ENCODE results near the gene ARHGEF11.

The ARHGEF11 gene

DNA sequence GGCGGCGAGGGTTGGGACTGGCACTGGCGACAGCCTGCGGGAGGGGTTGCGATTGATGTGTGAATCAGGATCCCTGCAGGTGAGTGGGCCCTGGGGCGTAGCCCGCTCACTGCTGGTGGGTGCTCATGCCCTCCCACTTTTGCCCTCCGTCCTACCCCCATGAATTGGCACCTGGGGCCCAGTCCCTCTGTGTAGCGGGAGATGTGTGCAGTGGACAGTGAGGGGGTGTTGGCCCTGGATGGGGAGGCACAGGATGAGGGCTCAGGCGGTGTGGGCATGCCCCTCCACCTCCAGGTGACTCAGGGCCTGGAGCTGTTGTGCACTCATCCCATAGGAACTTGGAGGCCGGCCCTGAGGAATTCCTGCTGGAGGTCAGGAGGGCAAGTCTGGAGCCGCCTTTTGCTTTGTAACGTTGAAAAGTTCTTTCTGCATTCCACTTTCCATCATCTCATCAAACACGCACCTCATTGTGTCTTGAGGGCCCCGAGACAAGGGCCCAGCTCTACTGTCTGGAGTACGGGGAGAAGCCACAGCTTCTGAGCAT is 149.0 kb downstream of the ARHGEF11 start:
- DNase-seq (ENCODE audit: low read depth in 2 of 2) = no peak

DNA sequence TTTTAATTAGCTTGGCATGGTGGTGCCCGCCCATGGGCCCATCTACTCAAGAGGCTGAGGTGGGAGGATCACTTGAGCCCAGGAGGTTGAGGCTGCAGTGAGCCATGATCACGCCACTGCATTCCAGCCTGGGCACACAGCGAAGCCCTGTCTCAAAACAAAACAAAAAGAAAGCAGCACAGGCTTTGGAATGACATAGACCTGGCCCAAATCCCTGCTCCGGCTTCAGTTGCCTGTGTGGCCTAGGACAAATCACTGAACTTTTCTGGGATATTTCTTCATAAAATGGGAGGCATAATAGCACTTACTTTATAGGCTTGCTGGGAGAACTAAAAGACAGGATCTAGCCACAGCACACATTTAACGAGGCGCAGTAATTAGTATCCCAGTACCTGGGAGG is 149.6 kb downstream of the ARHGEF11 start:
- no peak for DNase-seq (ENCODE audit: low read depth in 2 of 2)

DNA sequence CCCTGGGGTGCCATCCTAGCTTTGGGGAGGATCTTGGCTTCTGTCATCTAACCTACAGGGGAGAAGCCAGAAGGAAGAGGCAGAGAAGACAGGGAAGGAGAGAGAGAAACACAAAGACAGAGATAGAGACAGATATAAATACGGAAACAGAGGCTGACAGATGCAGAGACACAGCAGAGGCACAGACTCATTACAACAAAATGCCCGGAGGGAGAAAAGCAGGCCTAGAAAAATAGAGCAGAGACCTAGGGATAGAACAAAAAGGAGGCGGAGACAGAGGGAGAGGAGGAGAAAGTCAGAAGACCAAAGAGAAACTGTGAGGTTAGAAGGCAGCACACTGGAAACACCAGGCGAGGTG is 150.1 kb downstream of the ARHGEF11 start:
- no peak for DNase-seq (ENCODE audit: low read depth in 2 of 2)

DNA sequence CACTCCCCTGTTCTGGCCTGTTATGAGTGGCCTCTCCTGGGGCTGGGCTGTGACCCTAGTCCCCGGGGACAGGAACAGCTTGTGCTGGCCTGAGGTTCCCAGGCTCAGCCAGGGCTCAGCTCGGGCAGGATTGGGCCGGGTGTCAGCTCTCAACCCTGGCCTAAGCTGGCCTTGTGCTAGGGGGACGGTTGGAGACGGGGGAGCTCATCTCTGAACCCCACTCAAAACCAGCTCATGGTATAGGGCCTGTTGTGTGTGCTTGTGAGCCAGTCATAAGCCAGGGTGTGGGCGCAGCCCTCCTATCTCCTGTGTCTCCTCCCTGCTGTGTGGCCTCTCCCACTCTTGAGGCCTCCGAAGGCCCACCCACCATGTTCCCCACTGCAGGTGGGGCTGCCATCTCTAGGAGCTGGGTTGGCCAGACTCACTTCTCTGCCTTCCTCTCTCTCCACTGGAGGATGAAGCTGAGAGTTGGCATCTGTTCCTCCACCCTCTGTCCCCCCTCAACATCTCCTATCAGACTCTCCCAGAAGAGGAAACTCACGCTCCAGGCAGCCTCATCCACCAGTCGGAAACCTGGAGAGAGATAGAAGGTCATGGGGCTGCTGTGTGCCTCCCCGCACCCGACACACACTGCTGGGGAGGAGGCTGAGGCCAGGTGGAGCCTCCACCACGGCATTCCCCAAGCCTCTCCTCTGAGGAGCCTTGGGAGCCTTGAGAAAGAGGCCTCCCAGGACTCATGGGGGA is 150.7 kb downstream of the ARHGEF11 start:
- no peak for DNase-seq (ENCODE audit: low read depth in 2 of 2)

DNA sequence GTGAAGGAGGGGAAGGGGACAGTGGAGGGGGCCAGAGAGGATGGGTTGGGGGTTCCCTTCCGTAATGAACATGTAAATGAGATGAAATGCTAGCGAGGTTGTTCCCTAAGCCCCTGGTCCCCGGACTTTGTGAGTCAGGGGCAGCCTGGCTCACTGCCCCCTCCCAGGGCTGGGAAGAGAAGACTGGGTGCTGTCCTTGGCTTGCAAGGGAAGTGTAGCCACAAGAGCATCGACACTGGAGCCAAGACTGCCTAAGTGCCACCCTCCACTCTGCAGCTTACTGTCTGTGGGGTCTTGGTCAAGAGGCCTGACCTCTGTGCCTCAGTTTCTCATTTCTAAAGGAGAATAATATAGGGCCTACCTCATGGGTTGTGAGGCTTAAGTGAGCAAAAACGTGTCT is 151.5 kb downstream of the ARHGEF11 start:
- DNase-seq (ENCODE audit: low read depth in 2 of 2) = no peak

DNA sequence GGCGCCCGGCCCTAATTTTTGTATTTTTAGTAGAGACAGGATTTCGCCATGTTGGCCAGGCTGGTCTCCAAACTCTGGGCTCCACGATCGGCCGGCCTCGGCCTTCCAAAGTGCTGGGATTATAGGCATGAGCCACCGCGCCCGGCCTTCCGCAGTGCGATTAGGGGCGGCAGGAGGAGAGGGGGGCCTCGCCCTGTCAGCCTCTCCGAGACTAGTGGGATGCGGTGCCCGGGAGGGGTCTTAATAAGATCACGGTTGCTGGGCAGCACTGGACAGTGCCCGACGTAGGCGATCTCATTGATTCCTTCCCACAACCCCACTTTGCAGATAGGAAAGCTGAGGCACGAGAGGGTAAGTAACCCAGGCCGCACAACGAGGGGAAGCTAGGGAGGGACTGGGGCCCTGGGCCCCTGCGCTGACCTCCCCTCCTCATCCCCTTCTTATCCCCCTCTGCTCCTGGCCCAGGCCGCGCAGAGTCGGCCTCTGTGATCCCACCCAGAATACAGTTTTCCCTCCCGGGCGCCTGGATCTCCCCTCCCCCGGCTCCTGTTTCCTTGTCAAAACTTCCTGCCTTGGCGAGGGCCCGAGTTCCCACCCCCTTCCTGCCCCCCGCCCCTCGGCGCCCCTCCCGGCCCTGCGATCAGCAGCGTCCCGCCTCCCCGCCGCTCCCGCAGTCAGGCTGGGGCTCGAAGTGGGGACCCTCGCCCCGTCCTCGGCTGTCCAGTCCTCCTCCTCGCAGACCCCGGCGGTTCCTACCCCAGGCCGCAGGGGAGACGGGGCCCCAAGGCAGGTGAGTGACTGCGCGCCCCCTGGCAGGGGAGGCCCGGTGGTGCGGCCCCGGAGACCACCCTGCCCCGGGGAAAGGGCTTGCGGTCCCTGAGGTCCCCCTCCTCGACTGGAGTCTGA is 152.2 kb downstream of the ARHGEF11 start, which contains the start of gene PEAR1:
Gene PEAR1, plus strand, starts transcription at position 671 of the 906 bp plus-strand sequence. CDS start 10,209 bp downstream, outside the sequence.
- no peak for DNase-seq (ENCODE audit: low read depth in 2 of 2)

DNA sequence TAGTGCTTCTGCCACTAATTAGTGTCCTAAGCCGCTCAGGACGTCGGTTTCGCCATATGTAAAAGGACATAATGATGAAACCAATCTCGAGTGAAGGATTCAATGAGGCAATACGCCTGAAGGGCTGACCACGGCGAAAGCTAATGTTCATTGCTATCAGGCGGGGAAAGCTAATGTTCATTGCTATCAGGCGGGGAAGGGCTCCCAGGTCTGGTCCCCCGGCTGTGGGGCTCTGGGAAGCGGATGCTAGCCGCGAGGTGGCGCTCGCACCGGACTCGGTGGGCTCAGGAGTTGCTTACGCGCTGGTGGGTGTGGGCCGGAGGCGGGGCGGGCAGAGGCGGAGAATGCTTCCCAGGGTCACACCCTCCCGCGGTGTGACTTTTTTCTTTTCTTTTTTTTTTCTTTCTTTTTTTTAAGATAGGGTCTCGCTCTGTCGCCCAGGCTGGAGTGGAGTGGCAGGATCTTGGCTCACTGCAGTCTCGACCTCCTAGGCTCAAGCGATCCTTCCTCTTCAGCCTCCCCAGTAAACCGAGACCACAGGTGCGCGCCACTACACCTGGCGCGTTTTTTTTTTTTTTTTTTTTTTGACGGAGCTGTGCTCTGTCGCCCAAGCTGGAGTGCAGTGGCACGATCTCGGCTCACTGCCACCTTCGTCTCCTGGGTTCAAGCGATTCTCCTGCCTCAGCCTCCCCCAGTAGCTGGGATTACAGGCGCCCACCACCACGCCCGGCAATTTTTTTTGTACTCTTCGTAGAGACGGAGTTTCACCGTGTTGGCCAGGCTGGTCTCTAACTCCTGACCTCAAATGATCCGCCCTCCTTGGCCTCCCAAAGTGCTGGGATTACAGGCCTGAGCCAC is 153.1 kb downstream of the ARHGEF11 start:
- peak; percentile 87 to 90 for DNase-seq (ENCODE audit: low read depth in 2 of 2)

DNA sequence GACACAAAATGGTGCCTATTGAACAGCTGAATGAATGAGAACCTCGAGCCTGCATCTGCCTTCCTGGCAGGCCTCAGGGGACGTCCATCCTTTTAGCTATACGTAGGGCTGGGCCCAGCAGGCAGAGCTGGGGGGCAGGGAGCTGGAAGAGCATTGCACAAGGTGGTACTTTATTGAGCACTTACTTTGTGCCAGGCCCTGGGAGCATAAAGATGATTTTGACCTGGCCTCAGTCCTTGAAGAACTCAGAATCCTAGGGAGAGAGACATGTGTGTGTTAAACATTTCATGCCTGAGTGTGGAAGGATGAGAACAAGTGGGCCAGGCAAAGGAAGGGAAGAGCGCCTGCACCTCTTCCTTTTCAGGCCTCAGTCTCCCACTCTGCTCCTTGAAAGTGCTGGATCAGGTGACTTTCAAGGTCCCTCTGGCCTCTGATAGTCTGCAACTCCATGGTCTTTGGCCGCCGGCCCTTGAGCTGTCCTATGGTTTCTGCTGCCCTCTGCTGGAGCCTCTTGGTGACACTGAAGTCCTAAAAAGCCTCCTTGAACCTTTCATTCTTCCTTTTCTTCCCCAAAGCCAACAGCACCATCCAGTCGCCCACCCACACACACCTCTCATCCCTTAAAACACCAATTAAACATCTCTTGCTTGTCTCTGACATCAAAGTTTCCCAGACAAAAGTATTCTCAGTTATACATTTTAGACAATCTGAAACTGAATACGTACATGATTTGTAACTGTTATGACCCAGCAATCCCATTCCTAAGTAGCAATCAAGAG is 155.6 kb downstream of the ARHGEF11 start:
- DNase-seq (ENCODE audit: low read depth in 2 of 2) = peak; percentile 49 to 60

DNA sequence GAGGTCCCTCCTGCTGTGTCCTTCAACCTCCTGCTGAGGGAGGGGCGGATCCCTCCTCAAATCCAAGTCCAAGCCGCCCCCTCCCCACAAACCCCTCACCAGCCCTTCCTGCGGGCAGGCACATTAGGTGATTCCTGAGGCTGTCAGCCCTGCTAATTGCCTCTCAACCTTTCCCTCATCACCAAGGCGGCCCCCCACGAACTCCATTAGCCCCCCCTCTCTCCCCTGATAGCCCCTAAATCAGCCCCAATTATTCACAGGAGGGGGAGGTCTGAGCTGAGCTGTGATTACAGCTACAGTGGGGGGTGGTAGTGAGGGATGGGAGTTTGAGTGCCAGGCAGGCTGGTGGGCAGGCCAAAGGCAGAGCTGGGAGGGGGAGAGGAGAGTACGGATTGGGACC is 157.8 kb downstream of the ARHGEF11 start:
- DNase-seq (ENCODE audit: low read depth in 2 of 2) = no peak

DNA sequence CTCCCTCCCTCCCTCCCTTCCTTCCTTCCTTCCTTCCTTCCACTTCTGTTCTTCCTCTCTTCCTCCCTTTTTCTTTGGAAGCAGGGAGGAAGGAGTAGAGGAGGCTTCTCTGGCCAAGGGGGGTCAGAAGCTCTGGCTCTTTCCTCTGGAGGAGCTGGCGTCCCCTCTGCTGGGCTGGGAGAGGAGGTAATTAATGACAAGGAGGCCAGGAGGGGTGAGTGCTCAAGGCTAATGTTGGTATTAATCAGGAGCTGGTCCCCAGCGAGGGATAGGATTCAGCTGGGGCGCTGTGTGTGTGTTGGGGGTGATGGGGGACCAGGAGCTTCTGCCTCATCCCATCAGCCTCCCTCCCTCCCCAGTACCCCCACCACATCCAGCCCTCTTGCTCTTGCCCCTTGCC is 158.2 kb downstream of the ARHGEF11 start:
- no peak for DNase-seq (ENCODE audit: low read depth in 2 of 2)

DNA sequence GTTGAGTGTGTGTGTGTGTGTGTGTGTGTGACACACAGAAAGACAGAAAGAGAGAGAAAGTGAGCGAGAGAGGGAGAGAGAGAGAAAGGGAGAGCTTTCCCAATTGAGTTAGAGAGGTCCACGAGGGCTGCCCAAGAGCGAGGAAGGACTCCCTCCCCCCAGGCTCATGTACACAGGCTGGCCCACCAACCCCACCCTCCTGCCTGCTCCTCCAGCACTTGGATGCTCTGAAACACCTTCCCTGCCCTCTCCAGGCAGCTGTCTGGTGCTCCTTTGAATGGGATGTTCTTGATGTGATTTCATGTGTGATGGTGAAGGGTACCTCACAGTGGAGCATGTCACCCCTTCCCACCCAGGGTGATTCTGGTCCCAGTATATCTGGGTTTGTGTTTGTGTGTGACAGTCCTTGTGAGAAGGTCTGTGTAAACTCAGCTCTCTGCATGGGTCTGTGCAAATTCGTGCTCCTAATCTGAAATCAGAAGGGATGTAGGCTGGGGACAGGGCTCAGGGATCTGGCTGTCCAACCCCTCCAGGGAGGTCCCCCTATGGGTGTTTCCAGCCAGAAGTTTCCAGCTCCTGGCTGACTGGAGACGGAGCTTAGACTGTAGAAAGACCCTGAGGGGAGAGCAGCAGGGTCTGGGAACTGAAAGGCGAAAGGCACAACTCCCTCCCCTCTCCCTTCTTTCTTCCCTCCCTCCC is 158.8 kb downstream of the ARHGEF11 start:
- DNase-seq (ENCODE audit: low read depth in 2 of 2) = no peak

DNA sequence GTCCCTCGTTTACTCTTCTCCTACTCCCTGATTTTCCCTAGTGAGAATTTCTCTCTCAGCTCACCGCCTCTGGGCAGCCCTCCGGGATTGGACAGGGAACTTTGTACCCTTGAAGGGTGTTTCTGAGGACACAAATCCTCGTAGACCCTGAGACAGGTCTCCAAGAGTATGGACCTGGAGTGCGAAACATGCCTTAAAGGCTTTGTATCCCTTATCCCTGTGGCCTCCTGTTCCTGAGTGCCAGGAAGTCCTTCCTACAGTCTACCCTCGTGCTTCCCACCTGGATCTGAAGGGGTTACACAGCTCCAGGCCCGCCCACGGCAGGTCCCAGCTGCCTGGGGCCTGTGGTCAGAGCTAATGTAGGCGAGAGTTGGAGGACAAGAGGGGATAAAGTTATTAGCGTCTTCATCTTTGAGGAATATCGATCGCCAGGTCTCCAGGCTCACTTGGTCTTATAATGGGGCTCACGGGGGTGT is 159.6 kb downstream of the ARHGEF11 start:
- no peak for DNase-seq (ENCODE audit: low read depth in 2 of 2)

DNA sequence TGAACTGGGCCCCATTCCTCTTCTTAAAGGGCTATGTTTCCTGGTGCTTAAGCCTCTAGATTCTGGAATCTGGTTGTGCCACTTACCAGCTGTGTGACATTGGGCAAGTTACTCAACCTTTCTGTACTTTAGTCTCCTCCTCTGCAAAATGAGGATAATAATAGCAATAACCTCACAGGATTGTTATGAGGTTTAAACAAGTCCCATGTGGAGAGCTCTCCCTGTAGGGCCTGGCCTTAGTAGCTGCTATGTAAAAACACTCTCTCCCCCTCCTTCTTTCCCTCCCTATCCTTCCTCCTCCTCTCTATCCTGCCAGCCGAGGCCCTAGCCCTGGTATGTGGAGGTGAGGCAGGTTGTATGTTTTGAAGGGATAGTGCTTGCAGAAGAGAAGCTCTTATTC is 160.2 kb downstream of the ARHGEF11 start:
- no peak for DNase-seq (ENCODE audit: low read depth in 2 of 2)
